Neural crest cell (in vitro differentiated cells): Measurements from ENCODE around the gene MYBL2. TPM values are rescaled to one million over a fixed set of nuclear protein-coding genes. Genes with fewer than 3 reads are reported as not detected.
"Not testable (repeated sequence)": the region's sequence is repeated elsewhere in the genome, so short reads cannot be mapped to it uniquely, and the experiment has no call there.

Source experiments
- DNase-seq: peaks from one replicate; pipeline ENCODE4 v3.0.0; 2021; ENCODE audit warnings: low read depth, mixed read lengths, low spot score
- H3K27ac Mint-ChIP-seq: one replicate; pipeline ENCODE4 v1.8.0; 2021; ENCODE audit warnings: mild to moderate bottlenecking, mixed read lengths; ENCODE audit not compliant: unreplicated experiment
- H3K27me3 Mint-ChIP-seq: 2 replicates; pipeline ENCODE4 v1.8.0; 2021; ENCODE audit warnings: low read depth, mild to moderate bottlenecking, mixed read lengths
- H3K36me3 Mint-ChIP-seq: 2 replicates; pipeline ENCODE4 v1.8.0; 2021; ENCODE audit warnings: low read depth, mild to moderate bottlenecking, mixed read lengths
- H3K4me1 Mint-ChIP-seq: 2 replicates; pipeline ENCODE4 v1.8.0; 2021; ENCODE audit warnings: mixed read lengths
- H3K4me3 Mint-ChIP-seq: one replicate; pipeline ENCODE4 v1.8.0; 2021; ENCODE audit warnings: mild to moderate bottlenecking, mixed read lengths
- H3K9me3 Mint-ChIP-seq: 2 replicates; pipeline ENCODE4 v1.8.0; 2021; ENCODE audit warnings: mixed read lengths
- total RNA-seq: library from RNA; stranded (reverse); gene quantifications from 2 replicates; pipeline ENCODE4 v1.2.1, GENCODE V29; 2021
- TF ChIP-seq, protein P1 (sequence below): fragments of 200-600 bp; sonication (generic); conservative IDR thresholded peaks from 2 replicates; pipeline ENCODE4 v1.5.0; 2021; ENCODE audit warnings: antibody characterized with exemption, mild to moderate bottlenecking

MYBL2 gene
- total RNA-seq, 1 donor from 2014 or later, result 124 TPM

GRCh38 chr20:43752051-43752360 lies 85.1 kb downstream of the MYBL2 start:
- Mint-ChIP-seq H3K4me1 (no peaks in the 10 kb centered on the region), H3K9me3 (no peaks in the 10 kb centered on the region), H3K4me3 (no peak overlapping the region), H3K36me3 (no peaks in the 10 kb centered on the region), H3K27ac (no peak overlapping the region), H3K27me3 (peaks cover 6% of the 10 kb centered on the region)
- TF ChIP-seq, protein P1, sequence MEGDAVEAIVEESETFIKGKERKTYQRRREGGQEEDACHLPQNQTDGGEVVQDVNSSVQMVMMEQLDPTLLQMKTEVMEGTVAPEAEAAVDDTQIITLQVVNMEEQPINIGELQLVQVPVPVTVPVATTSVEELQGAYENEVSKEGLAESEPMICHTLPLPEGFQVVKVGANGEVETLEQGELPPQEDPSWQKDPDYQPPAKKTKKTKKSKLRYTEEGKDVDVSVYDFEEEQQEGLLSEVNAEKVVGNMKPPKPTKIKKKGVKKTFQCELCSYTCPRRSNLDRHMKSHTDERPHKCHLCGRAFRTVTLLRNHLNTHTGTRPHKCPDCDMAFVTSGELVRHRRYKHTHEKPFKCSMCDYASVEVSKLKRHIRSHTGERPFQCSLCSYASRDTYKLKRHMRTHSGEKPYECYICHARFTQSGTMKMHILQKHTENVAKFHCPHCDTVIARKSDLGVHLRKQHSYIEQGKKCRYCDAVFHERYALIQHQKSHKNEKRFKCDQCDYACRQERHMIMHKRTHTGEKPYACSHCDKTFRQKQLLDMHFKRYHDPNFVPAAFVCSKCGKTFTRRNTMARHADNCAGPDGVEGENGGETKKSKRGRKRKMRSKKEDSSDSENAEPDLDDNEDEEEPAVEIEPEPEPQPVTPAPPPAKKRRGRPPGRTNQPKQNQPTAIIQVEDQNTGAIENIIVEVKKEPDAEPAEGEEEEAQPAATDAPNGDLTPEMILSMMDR, result no peak
- DNase-seq, result no peak

DNA sequence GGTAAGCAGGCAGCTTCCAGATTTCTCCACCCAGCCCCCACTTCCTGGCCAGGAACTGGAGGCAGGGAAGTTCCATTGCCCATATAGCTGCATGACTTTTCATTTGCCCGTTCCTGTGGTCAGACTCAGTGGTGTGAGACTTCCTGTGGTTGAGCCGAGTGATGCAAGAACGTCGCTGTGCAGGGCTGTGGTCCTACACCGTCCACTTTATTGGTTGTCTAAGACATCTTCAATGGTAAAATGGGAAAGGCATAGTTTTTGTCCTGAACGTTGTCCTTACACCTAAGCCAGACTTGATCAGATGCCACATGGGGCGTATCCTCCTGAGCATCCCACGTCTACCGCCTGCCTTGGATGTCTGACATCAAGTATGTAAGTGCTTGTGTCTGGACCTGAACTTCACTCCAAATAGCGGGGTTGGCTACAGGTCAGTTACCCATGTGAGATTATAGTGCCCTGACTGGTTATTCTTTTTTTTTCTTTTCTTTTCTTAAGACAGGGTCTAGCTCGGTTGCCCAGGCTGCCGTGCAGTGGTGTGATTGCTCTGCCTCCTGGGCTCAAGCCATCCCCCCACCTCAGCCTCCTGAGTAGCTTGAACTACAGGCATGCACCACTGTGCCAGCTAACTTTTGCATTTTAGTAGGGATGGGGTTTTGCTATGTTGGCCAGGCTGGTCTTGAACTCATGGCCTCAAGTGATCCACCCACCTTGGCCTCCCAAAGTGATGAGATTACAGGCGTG lies 85.8 kb downstream of the MYBL2 start:
- no peak for DNase-seq
- Mint-ChIP-seq H3K27ac (no peak overlapping the region), H3K4me3 (no peak overlapping the region), H3K27me3 (peaks cover 6% of the 10 kb centered on the region), H3K36me3 (no peaks in the 10 kb centered on the region), H3K9me3 (no peaks in the 10 kb centered on the region), H3K4me1 (no peaks in the 10 kb centered on the region)
- TF ChIP-seq, protein P1, result no peak

DNA sequence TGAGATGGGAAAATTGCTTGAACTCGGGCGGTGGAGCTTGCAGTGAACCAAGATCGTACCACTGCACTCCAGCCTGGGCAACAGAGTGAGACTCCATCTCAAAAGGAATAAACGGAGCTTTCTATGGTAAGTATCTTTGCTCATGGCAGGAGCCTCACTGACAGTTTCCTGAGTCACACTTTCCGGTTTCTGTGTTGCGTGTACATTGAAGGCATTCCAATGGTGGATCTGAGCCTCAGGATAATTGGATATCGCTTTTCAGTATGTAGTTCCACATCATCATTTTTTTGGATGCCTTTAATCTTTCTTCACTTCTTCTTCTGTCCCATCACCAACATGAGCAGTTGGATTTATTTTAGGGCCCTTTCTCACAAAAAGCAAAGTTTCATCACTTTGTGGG lies 88.5 kb downstream of the MYBL2 start:
- no peak overlapping the region for H3K4me3 Mint-ChIP-seq
- no peaks in the 10 kb centered on the region for H3K36me3 Mint-ChIP-seq
- TF ChIP-seq, protein P1, result no peak
- no peaks in the 10 kb centered on the region for H3K4me1 Mint-ChIP-seq
- H3K27me3 Mint-ChIP-seq, result peaks cover 17% of the 10 kb centered on the region
- H3K9me3 Mint-ChIP-seq, result no peaks in the 10 kb centered on the region
- no peak for DNase-seq
- no peak overlapping the region for H3K27ac Mint-ChIP-seq

DNA sequence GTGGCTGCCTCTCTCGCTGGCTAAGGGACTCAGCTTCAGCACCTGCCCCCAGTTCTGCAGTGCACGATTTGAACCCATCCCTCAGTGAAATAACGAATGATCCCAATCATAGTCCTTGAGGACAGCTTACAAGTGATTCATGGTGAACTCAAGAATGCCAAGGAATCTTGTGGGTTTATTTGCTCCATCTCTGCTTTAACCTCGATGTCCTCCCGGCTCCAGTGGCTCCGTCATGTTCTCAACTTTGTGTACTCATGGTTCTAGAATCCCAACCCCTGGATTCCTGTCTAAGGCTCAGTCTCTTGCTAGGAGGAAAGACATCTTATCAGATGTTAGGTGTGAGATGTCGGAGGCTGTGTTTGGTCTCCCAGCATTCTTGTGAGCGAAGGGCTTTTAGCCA lies 88.9 kb downstream of the MYBL2 start:
- Mint-ChIP-seq H3K27ac (no peak overlapping the region), H3K36me3 (no peaks in the 10 kb centered on the region), H3K27me3 (peaks cover 17% of the 10 kb centered on the region), H3K9me3 (no peaks in the 10 kb centered on the region), H3K4me1 (no peaks in the 10 kb centered on the region), H3K4me3 (no peak overlapping the region)
- no peak for DNase-seq
- TF ChIP-seq, protein P1, result no peak

- H3K9me3 Mint-ChIP-seq, H3K36me3 Mint-ChIP-seq, H3K27ac Mint-ChIP-seq, DNase-seq, H3K4me3 Mint-ChIP-seq: not testable (repeated sequence)
- peaks cover 16% of the 10 kb centered on the region for H3K4me1 Mint-ChIP-seq
- H3K27me3 Mint-ChIP-seq, result peaks cover 20% of the 10 kb centered on the region
Observed at GRCh38 chr20:43757888-43758287, 91.0 kb downstream of the MYBL2 start.

DNA sequence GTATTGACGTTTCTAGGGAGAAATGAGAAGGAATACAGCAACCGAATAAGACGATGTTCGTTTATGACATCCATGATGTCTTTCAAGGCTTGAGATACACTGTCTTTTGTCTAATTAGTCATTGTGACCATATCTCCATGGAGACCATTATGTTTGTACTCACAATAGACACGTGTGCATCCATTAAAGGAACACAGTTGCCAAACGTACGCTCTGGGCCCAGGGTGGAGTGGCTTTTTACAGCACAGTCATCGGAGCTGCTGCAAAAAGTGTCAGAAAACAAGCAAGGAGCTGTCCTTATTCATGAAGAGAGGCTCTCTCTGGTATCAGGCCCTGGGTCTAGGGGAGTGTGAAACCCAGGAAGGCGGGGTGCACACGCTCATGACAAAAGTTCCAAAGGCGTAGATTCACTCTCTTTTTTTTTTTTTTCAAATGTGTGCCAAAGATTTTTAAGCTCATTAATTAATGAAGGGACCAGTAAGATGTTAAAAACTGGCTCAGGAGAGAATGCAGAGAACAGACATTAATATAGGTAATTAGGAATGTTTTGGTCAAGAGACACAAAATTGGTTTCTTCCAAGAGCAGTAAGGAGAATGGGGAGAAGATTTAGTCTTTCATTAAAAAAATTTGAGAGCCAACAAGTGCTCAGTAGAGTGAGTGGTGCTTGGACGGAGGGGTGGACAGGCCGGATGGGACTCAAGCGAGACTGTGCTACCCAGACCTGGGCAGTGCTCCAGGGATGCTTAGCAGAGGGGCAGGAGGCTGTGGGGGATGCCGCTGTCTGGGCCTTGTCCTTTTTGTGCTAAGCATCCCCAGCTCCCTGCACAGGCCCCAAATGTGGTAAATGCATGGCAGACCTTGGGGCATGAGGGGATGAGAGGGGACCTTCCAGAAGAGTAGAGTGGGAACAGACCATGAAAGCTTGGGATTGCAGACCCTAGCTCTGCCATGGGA lies 94.7 kb downstream of the MYBL2 start:
- H3K4me1 Mint-ChIP-seq, result peaks cover 28% of the 10 kb centered on the region
- H3K36me3 Mint-ChIP-seq, result no peaks in the 10 kb centered on the region
- peak overlapping the region; percentile 60 for H3K4me3 Mint-ChIP-seq
- peak overlapping the region; percentile 63 for H3K27ac Mint-ChIP-seq
- H3K27me3 Mint-ChIP-seq, result peaks cover 21% of the 10 kb centered on the region
- H3K9me3 Mint-ChIP-seq, result no peaks in the 10 kb centered on the region
- TF ChIP-seq, protein P1, result no peak
- no peak for DNase-seq
